Mesothelial cell of epicardium (in vitro differentiated cells): ENCODE measurements around the gene ATXN10. TPM values are rescaled to one million over a fixed set of nuclear protein-coding genes. Genes with fewer than 3 reads are reported as not detected.

Experiments used
- DNase-seq, 2 experiments: peaks; one replicate each; pipeline ENCODE4 v3.0.0; 2021; ENCODE audit warnings: low spot score in 2 of 2; ENCODE audit not compliant: unreplicated experiment in 2 of 2
- H3K27ac Mint-ChIP-seq: 2 replicates; pipeline ENCODE4 v1.8.0; 2021; ENCODE audit warnings: mixed read lengths
- H3K27me3 Mint-ChIP-seq: 2 replicates; pipeline ENCODE4 v1.8.0; 2021; ENCODE audit warnings: low read depth, mixed read lengths
- H3K36me3 Mint-ChIP-seq: 2 replicates; pipeline ENCODE4 v1.8.0; 2021; ENCODE audit warnings: mixed read lengths
- H3K4me1 Mint-ChIP-seq: 2 replicates; pipeline ENCODE4 v1.8.0; 2021; ENCODE audit warnings: mixed read lengths
- H3K4me3 Mint-ChIP-seq: 2 replicates; pipeline ENCODE4 v1.8.0; 2021; ENCODE audit warnings: mild to moderate bottlenecking, moderate library complexity, mixed read lengths
- H3K9me3 Mint-ChIP-seq: 2 replicates; pipeline ENCODE4 v1.8.0; 2021; ENCODE audit warnings: mixed read lengths
- total RNA-seq: library from RNA; stranded (reverse); gene quantifications from 3 replicates; pipeline ENCODE4 v1.2.1, GENCODE V29; 2021
- TF ChIP-seq, protein P1 (sequence below): fragments of 200-600 bp; sonication (generic); IDR thresholded peaks from one replicate; pipeline ENCODE4 v1.5.0; 2021; ENCODE audit warnings: antibody characterized with exemption; ENCODE audit not compliant: unreplicated experiment

The ATXN10 gene
- total RNA-seq, 1 donor from 2014 or later = 237 TPM

DNA sequence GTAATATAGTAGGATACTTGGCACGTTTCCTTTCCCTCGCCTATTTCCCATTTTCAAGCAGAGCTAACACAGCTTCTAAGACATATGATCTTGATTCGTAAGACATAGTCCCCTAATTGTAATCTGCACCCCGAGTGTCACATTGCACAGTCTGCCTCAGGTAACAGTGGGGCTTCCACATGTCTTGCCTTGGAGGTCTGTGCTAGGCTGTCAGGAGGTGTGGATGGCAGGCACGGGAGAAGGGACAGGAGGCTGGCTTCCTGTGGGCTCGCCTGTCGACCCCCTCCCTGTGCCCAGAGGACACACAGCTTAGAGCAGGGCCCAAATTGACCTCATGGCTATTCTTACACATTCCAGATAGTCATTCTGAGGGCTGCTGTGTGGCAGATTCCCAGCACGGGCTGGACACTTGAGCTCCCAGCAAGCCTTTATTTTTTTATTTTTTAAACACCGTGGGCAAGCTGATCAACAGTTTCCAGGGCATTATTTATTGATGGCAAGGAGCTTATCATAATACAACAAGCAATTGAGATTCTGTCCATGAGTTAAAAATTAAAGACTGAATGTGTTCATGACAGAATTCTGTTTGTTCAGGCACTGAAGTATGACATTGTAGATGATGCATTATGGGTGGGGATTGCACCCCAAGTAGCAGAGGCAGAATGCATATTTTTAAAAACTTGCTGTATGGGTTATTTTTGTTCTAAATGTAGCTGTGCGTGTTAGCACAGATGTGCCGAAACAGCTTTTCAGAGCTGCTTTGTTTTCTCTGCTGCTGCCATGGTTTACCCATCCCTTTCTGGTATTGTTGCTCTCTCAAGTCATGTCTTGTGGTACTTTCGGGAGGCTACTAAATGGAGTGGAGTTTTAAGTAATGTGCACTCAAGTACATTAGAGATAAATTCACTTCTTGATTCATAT lies 113.0 kb downstream of the ATXN10 start:
- Mint-ChIP-seq H3K9me3 (no peaks in the 10 kb centered on the region), H3K36me3 (peaks cover 5% of the 10 kb centered on the region), H3K27ac (peak overlapping the region; percentile 92), H3K27me3 (no peaks in the 10 kb centered on the region), H3K4me3 (no peak overlapping the region), H3K4me1 (peaks cover 30% of the 10 kb centered on the region)
- no peak for DNase-seq
- TF ChIP-seq, protein P1, sequence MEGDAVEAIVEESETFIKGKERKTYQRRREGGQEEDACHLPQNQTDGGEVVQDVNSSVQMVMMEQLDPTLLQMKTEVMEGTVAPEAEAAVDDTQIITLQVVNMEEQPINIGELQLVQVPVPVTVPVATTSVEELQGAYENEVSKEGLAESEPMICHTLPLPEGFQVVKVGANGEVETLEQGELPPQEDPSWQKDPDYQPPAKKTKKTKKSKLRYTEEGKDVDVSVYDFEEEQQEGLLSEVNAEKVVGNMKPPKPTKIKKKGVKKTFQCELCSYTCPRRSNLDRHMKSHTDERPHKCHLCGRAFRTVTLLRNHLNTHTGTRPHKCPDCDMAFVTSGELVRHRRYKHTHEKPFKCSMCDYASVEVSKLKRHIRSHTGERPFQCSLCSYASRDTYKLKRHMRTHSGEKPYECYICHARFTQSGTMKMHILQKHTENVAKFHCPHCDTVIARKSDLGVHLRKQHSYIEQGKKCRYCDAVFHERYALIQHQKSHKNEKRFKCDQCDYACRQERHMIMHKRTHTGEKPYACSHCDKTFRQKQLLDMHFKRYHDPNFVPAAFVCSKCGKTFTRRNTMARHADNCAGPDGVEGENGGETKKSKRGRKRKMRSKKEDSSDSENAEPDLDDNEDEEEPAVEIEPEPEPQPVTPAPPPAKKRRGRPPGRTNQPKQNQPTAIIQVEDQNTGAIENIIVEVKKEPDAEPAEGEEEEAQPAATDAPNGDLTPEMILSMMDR = no peak

DNA sequence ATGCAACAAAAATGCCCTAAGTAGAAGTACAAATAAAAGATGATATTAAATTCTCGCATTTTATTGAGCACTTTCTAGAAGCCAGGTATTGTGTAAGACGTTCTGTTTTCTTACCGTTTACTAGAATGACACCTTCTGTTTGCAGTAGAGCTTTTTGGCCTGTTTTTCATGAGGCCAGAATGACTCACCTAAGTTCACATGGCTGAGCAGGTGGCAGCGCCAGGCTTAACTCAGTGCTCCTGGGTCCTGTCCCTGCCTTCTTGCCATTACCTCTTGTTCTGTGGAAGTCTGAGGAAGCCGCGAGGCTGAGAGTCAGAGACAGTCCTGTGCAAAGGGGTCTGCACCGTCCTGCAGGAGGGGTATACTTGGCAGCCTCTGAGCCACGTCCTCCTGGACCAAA lies 113.8 kb downstream of the ATXN10 start:
- Mint-ChIP-seq H3K4me3 (no peak overlapping the region), H3K4me1 (peaks cover 30% of the 10 kb centered on the region), H3K27me3 (no peaks in the 10 kb centered on the region), H3K27ac (peak overlapping the region; percentile 92), H3K36me3 (peaks cover 7% of the 10 kb centered on the region), H3K9me3 (no peaks in the 10 kb centered on the region)
- TF ChIP-seq, protein P1 = no peak
- no peak for DNase-seq

- no peaks in the 10 kb centered on the region for H3K9me3 Mint-ChIP-seq
- no peak overlapping the region for H3K4me3 Mint-ChIP-seq
- H3K27me3 Mint-ChIP-seq = no peaks in the 10 kb centered on the region
- peak overlapping the region; percentile 21 for H3K27ac Mint-ChIP-seq
- no peak for DNase-seq
- TF ChIP-seq, protein P1 = no peak
- peaks cover 5% of the 10 kb centered on the region for H3K36me3 Mint-ChIP-seq
- H3K4me1 Mint-ChIP-seq = peaks cover 30% of the 10 kb centered on the region
These were observed 115.1 kb downstream of the ATXN10 start for GRCh38 chr22:45786726-45787125.

- no peak for DNase-seq
- Mint-ChIP-seq H3K27ac (no peak overlapping the region), H3K4me3 (no peak overlapping the region), H3K9me3 (no peaks in the 10 kb centered on the region), H3K27me3 (no peaks in the 10 kb centered on the region), H3K4me1 (peaks cover 30% of the 10 kb centered on the region), H3K36me3 (peaks cover 6% of the 10 kb centered on the region)
- TF ChIP-seq, protein P1 = no peak
These were observed 116.1 kb downstream of the ATXN10 start for GRCh38 chr22:45787759-45788158.

- Mint-ChIP-seq H3K4me1 (peaks cover 30% of the 10 kb centered on the region), H3K9me3 (peaks cover 4% of the 10 kb centered on the region), H3K27me3 (no peaks in the 10 kb centered on the region), H3K27ac (no peak overlapping the region), H3K4me3 (no peak overlapping the region), H3K36me3 (peaks cover 14% of the 10 kb centered on the region)
- no peak for DNase-seq
- TF ChIP-seq, protein P1 = no peak
These were observed 116.9 kb downstream of the ATXN10 start for GRCh38 chr22:45788522-45788921.
